Measurements from ENCODE around the gene GALNT8.

- TF ChIP-seq EZH2phosphoT487 (IDR thresholded peaks at IDR 0.05; ENCODE audit: borderline replicate concordance): no peak
- no peak for TF ChIP-seq CTCF (conservative IDR thresholded peaks at IDR 0.05; ENCODE audit: low read length)
Observed at GRCh38 chr12:4723226-4723625, 3.0 kb downstream of the GALNT8 start.
